CD4-positive, alpha-beta T cell treated with Interleukin-21 for 1 hour (primary cell): ENCODE measurements around the gene GRM4.

Experiments
- DNase-seq: peaks from one replicate; pipeline ENCODE4 v3.0.0-alpha.2; 2020

GRM4 gene

DNA sequence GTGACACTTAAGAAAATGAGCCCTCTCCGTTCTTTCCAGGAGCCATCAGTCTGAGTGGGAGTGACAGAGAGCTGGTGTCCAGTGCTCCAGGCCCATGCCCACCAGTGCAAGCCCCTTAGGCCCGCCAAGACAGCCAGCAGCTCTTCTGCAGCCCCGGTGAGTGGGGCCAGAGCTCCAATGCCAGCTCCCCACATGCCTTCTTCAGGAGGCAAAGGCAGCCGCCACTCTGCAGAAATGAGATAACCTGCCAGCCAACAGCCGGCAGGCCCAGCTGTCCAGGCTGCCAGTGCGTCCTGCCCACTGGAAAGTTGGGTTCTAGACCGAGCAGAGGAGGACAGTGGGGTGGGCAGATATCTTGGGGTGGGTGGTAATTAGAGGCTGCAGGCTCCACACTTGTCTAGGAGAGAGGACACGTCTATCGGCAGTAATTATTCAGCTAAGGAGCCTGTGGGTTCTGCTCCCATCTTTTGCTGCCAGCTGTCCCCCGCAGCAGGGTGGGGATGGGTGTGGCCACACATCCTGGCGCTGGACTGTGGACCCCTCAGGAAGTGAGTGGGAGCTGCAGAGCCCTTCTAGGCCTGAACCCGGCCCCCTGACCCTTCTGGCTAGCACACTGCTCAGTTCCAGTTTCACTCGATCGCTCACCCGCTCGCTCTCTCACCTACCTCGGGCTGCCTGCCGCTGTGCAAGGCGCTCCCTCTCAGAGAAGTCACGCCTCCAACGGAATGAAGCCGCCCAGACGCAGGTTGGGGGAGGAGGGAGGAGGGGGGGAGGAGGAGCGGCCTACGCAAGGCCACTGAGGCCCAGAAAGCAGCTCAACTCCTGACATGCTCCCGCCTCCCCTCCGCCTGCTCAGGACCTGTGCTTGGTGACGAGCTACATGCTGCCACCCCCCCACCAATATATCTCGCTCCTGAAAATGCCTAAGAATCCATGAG lies 3.6 kb downstream of the GRM4 start:
- DNase-seq, result no peak

DNA sequence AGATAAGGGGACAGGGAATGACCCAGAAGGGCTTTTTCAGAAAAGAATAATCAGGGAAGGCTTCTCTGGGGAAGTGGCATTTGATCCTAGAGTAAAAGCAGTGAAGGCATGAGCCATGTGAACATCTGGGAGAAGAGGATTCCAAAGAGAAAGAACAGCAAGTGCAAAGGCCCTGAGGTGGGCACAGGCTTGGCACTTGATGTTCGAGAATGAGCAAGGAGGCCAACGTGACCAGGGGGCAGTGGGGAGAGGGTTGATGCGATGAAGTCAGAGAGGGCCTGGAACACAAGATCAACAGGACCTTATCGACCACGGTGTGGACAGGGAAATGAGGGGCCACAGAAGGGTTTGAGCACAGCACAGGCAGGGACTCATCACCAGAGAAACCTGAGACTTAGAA lies 5.8 kb downstream of the GRM4 start:
- DNase-seq, result no peak

DNA sequence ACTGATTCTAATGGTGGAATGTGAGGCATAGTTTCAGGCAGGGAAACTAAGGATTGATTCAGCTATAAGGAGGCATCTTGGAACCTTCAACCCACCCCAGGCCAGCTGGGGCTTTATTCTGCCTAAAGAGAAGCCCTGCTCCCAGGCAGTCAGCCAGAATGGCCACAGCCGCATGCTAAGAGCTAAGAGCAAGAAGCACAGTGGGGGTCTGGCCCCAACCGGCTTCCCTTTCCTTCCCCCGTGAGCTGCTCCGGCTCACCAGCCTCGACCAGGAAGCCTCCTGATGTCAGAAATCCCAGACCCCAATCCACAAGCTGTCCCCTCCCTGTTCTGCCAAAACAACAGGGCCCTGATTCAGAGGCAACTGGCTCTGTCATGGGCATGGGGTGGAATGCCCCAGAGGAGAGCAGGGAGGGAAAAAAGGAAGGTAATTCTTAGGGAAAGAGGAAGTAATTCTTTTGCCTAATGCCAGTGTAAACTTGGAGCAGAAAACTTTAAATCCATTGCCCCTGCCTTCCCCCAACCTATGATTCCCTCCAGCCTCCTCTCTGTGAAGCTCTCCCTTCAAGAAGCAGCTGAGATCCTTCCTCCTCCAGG lies 6.9 kb downstream of the GRM4 start:
- no peak for DNase-seq

DNA sequence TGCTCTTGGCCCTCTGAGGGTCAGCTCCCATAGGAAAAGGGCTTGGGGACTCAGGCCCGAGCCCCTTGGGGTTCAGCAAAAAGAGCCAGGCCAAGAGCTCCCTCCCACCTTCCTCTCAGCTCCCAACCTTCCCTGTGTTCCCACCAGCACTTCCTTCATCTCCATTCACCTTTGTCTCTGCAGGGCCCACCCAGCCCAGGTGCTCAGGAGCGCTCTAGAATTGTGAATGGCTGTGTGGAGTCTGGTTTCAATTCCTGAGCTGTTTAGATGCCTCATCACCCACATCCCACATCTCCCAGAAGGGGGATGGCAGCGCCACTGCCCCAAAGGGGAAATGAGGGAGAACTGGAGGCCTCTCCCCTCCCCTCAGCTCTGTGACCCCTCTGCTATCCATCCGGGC lies 7.7 kb downstream of the GRM4 start:
- DNase-seq, result no peak

- DNase-seq, result no peak
These were observed 10.3 kb downstream of the GRM4 start for GRCh38 chr6:34135541-34135940.

DNA sequence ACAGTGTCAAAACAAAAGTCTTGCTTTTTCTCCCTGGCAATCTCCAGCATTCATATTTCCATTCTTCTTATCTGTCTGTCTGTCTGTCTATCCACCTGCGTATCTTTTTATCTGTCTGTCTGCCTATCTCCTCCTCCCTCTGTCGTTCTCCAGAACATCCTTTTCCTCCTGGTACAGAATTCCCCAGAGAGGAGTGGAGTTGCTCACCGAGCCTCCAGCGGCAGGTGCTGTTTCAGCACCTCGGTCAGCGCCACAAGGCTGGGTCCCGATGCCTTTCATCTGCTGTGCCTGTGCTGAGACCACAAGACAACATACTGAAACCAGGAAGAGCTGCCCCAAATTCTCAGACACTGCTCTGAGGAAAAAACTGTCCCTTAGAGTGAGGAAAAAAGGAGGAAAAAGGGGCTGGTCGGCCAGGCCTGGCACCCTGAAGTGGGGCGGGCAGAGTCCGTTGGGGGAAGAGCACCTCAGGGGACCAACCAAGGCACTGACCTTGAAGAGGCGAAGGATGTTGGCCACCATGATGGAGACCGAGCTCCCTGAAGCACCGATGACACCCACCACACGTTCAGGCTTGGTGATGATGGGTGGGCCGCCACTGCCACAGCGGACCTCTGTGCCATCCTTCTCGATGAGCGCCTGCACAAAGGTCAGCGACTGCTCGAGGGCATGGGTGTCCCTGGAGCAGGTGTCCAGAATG lies 13.3 kb downstream of the GRM4 start:
- peak; percentile 15 for DNase-seq

GRCh38 chr6:34131326-34132290 lies 14.3 kb downstream of the GRM4 start:
- DNase-seq, result no peak

DNA sequence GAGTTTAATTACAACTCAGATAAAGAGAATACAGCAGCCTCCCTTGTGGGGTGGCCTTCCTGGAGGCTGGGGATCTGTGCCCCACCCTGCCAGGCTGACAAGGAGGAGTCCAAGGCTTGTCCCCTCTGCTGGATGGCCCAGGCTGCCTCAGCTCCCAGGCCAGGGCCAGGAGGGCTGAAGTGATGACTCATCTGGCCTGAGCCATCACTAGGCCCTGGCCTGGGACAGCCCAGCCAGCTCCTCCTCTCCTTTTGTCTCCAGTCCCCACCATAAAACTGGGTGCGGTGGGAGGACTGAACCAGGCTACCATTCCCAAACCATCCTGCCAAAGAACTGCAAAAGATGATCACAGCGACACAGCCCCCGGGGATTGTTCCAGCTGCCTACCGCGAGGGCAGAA lies 15.0 kb downstream of the GRM4 start:
- no peak for DNase-seq

- no peak for DNase-seq
These were observed 16.1 kb downstream of the GRM4 start for GRCh38 chr6:34129753-34130152.

GRCh38 chr6:34128045-34128444 lies 17.8 kb downstream of the GRM4 start:
- no peak for DNase-seq

- DNase-seq, result no peak
These were observed 19.5 kb downstream of the GRM4 start for GRCh38 chr6:34126419-34126818.

DNA sequence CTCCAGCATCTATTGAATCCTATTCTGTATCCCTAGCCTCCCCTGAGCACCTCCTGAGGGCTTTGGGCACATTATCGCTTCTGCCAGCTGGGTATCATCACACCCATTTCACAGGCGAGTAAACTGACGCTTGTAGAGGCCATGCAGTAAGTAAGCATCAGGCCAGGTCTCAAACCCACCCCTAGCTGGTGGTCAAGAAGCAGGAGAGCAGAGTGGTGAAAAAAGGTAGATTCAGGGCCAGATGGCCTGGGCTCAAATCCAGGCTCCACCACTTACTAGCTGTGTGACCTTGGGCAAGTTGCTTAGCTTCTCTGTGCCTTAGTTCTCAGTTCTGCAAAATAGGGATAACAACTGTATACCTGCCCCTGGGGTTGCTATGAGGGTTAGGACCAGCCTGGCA lies 19.9 kb downstream of the GRM4 start:
- DNase-seq, result no peak

DNA sequence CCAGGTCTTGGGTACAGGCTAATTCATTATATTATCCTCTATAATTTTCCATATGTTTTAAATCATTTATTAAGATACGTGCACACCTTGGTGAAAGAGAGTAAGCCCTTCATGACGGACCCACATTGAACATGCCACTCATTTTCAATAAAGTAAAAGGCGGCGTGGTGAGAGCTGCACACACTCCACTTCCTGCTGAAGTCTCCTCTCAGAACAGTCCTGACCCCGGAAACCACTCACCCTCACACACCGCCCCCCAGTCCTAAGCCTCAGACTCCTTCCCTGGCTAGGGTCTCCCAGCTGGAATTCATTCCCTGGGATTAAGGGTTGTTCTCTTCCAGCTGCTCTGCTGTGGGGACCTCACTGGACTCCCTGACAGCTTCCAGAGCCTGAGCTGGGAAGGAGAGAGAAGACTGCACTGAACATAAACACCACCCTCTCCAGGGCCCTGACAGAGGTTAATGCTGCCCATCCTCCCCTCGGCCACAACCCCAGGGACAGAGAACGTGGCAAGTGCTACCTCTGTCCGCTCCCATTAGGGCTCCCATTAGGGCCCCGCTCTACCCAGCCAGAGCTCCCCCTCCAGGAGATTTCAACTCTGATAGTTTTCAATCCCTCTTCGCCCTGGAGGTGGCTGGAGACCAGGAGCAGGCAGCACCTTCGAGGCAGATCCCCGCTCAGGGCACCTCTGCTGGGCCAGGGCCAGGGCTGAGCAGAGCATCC lies 24.8 kb downstream of the GRM4 start:
- no peak for DNase-seq

GRCh38 chr6:34115915-34116314 lies 30.0 kb downstream of the GRM4 start:
- DNase-seq, result no peak

- no peak for DNase-seq
These were observed 30.5 kb downstream of the GRM4 start for GRCh38 chr6:34115403-34115795.

GRCh38 chr6:34114695-34115402 lies 31.0 kb downstream of the GRM4 start:
- no peak for DNase-seq

GRCh38 chr6:34113532-34113931 lies 32.4 kb downstream of the GRM4 start:
- no peak for DNase-seq

- no peak for DNase-seq
These were observed 33.8 kb downstream of the GRM4 start for GRCh38 chr6:34112126-34112525.

DNA sequence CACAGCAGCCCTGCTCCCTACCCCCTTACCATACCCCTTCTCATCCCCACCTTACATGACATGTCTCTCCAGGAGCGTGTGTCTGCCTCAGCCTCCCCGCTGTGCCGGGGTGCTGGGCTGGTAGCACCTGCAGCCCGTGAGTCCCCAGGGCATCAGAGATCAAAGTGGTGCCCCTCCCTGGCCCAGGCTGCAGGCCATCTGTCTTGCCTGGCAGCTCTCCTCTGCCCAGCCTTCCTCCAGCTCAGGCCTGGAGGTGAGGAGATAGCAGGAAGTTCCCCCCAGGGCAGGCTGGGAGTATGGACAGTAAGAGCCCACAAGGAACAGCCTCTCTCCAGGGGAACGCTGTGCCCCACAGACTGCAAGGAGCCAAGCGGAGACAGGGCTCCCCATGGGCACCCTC lies 35.3 kb downstream of the GRM4 start:
- DNase-seq, result no peak

GRCh38 chr6:34108176-34108575 lies 37.7 kb downstream of the GRM4 start:
- DNase-seq, result no peak

DNA sequence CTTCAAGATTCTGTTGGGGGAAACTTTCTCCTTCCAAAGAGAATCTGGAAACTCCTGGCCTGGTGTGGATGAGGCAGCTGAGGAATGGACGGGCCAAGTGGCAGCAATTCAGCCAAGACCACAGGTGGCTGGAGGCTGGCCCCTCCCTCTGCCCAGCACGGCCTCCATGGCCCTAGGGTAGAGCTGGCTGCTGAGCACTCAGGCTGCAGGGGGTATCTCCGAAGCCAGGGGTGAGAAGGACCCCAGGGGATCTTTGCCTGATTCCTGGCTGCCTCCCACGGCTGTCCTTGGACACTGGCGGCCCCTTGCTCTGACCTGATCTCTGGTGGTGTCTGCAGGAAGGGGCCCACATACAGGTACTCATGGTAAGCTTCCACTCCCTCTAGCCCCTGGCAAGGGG lies 39.0 kb downstream of the GRM4 start:
- no peak for DNase-seq
